Thyroid gland (tissue), 4 donors: ENCODE measurements around the gene FBP2.

Source experiments
- POLR2A ChIP-seq, 2 donors: fragments of 450-650 bp; IDR thresholded peaks; one replicate each; pipeline ENCODE4 v1.6.1; 2017; ENCODE audit warnings: antibody characterized with exemption in 2 of 2, mild to moderate bottlenecking in 2 of 2, moderate library complexity in 1 of 2
- TF ChIP-seq, protein P1 (sequence below), 6 experiments: fragments of 200-600 bp in 3 of 6; fragments of 450-650 bp in 3 of 6; sonication (generic) in 3 of 6; IDR thresholded peaks; one replicate each; pipeline ENCODE4 v1.5.1; 2016 to 2019; ENCODE audit warnings: antibody characterized with exemption in 6 of 6, mild to moderate bottlenecking in 2 of 6, inconsistent platforms in 1 of 6, moderate library complexity in 1 of 6

DNA sequence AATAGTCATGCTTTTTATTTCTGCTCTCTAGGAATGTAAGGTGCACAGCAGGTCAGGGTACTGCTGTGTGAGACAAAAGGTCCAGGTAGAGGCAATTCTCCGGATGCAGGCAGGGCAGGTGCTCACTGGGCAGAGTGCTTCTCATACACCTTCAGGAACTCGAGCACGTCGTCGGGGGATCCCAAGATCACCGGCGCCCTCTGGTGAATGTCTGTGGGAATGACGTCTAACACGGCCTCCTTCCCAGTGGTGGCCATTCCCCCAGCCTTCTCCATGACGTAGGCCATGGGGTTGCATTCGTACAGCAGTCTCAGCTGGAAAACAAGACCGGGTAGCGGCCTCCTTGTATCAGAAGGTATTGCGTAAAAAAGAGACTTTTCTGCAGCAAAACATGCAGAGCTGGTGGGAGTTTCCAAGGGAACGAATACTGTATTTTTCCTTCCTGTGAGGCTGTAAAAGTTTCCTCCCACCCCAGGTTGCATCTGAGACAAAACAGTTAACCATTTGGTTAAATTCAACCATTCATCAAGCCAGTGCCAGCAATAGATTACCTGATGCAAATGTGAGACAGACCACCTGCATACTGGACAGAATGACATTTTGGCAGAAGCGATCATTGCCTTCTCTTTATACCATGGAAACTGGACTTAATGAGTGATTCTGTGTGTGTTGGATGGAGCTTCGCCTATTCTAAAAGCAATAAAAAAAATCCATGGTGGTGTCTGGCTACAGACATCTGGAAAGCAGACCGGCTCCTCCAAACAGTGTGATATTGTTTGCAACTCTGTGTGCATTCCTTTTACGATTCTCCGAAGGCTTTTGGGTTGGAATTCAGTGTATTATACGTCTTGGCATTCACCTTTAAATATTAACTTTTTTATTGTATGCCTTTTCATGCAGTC lies 9.9 kb upstream of the FBP2 start:
- TF ChIP-seq, protein P1, sequence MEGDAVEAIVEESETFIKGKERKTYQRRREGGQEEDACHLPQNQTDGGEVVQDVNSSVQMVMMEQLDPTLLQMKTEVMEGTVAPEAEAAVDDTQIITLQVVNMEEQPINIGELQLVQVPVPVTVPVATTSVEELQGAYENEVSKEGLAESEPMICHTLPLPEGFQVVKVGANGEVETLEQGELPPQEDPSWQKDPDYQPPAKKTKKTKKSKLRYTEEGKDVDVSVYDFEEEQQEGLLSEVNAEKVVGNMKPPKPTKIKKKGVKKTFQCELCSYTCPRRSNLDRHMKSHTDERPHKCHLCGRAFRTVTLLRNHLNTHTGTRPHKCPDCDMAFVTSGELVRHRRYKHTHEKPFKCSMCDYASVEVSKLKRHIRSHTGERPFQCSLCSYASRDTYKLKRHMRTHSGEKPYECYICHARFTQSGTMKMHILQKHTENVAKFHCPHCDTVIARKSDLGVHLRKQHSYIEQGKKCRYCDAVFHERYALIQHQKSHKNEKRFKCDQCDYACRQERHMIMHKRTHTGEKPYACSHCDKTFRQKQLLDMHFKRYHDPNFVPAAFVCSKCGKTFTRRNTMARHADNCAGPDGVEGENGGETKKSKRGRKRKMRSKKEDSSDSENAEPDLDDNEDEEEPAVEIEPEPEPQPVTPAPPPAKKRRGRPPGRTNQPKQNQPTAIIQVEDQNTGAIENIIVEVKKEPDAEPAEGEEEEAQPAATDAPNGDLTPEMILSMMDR (IDR thresholded peaks at IDR 0.05): peak in 5 of 6 experiments; percentile 20 to 71 (median 60)
- no peak for TF ChIP-seq POLR2A (IDR thresholded peaks at IDR 0.05)
